ENCODE data around the gene CDH13. TPM values are rescaled to one million over a fixed set of nuclear protein-coding genes. Genes with fewer than 3 reads are reported as not detected.
A peak's percentile ranks its signal among the peaks of the same experiment; 100 is the strongest.

Gene CDH13
- total RNA-seq, 1 donor from 2014 or later: 46.4 TPM

DNA sequence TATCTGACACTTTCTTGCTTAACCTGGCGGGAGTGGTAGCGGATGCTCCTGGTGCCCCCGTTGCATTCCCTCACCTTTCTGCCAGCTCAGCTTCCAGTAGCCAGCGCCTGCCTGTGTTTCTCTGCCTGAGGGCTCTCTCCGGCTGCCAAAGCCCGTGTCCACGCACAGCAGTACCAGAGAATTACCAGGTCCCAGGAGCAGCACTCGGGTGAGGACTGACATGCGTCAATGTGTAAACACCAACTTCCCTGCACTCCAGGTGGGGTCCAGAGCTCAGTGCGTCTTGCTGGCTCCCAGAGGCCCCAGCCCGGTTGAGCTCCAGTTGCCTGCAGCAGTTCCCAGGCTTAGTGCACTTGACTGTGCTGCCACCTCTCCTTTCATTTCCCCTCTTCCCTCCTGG, 54.8 kb downstream of the CDH13 start:
- DNase-seq (ENCODE audit: extremely low spot score, unreplicated experiment): no peak
- no peaks in the 10 kb centered on the region for H3K4me1 Mint-ChIP-seq (ENCODE audit: unreplicated experiment)
- no peaks in the 10 kb centered on the region for H3K36me3 Mint-ChIP-seq
- no peak overlapping the region for H3K4me3 Mint-ChIP-seq
- no peak overlapping the region for H3K27ac Mint-ChIP-seq
- TF ChIP-seq, protein P1, sequence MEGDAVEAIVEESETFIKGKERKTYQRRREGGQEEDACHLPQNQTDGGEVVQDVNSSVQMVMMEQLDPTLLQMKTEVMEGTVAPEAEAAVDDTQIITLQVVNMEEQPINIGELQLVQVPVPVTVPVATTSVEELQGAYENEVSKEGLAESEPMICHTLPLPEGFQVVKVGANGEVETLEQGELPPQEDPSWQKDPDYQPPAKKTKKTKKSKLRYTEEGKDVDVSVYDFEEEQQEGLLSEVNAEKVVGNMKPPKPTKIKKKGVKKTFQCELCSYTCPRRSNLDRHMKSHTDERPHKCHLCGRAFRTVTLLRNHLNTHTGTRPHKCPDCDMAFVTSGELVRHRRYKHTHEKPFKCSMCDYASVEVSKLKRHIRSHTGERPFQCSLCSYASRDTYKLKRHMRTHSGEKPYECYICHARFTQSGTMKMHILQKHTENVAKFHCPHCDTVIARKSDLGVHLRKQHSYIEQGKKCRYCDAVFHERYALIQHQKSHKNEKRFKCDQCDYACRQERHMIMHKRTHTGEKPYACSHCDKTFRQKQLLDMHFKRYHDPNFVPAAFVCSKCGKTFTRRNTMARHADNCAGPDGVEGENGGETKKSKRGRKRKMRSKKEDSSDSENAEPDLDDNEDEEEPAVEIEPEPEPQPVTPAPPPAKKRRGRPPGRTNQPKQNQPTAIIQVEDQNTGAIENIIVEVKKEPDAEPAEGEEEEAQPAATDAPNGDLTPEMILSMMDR (conservative IDR thresholded peaks at IDR 0.05): no peak
- no peaks in the 10 kb centered on the region for H3K9me3 Mint-ChIP-seq
- H3K27me3 Mint-ChIP-seq: peaks cover 3% of the 10 kb centered on the region

DNA sequence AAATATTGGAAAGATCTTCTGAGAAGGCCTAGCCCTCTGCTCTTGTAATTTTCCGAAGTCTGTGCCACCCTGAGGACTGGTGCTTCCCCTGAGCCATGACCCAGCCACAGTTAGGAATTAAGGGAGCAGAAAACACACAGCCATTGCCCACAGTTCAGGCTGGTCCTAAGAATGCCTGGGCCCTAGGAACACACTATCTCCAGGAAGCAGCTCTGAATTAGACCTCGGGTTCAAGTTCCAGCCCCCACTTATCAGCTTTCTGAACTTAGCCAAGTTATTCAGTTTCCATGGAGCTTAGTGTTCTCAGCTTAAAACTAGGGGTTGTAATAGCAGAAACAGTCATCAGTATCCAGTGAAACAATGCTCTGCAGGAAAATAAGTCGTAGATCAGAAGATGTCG, 56.0 kb downstream of the CDH13 start:
- TF ChIP-seq, protein P1 (conservative IDR thresholded peaks at IDR 0.05): no peak
- H3K9me3 Mint-ChIP-seq: no peaks in the 10 kb centered on the region
- no peaks in the 10 kb centered on the region for H3K4me1 Mint-ChIP-seq (ENCODE audit: unreplicated experiment)
- no peaks in the 10 kb centered on the region for H3K36me3 Mint-ChIP-seq
- peaks cover 3% of the 10 kb centered on the region for H3K27me3 Mint-ChIP-seq
- no peak overlapping the region for H3K27ac Mint-ChIP-seq
- no peak overlapping the region for H3K4me3 Mint-ChIP-seq
- no peak for DNase-seq (ENCODE audit: extremely low spot score, unreplicated experiment)

DNA sequence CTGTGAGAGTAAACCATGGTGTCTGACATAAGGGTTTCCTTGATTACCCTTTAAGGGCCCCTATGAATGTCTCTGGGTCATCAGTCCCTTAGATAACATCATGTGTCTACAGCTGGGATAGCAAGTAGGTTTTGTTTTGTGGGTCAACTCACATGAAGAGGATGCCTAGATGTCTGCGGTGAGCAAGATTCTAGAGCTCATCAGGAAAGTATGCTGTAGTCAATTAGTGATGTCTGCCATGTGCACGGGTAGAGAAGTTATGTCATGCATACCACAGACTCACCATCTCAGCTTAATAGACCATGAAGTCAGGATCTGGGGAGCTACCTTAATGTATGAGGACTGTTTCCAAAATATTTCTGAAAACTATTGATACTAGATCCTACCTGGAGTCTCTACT, 57.5 kb downstream of the CDH13 start:
- H3K4me3 Mint-ChIP-seq: no peak overlapping the region
- no peak for DNase-seq (ENCODE audit: extremely low spot score, unreplicated experiment)
- H3K9me3 Mint-ChIP-seq: no peaks in the 10 kb centered on the region
- peaks cover 3% of the 10 kb centered on the region for H3K27me3 Mint-ChIP-seq
- TF ChIP-seq, protein P1 (conservative IDR thresholded peaks at IDR 0.05): no peak
- H3K36me3 Mint-ChIP-seq: no peaks in the 10 kb centered on the region
- no peak overlapping the region for H3K27ac Mint-ChIP-seq
- H3K4me1 Mint-ChIP-seq (ENCODE audit: unreplicated experiment): no peaks in the 10 kb centered on the region

DNA sequence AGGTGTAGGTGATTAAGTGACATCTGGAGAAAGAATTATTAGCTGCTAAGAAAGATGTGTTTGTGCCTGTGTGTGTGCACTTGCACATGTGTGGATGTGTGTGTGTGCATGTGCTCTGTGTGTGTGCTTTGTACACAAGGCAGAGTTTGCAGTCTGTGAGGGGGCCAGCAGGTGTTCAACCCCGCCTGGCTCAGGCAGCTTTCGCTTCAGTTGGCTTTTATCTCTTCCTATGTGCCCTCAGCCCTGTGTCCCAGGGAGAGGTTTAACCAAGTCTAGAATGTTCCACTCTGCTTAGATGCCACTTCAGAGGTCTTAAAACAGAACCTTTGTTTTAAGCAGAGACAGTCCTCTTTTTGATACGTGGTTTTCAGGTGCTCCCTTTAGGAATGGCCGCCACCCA, 58.8 kb downstream of the CDH13 start:
- H3K9me3 Mint-ChIP-seq: no peaks in the 10 kb centered on the region
- no peak for DNase-seq (ENCODE audit: extremely low spot score, unreplicated experiment)
- no peak overlapping the region for H3K4me3 Mint-ChIP-seq
- TF ChIP-seq, protein P1 (conservative IDR thresholded peaks at IDR 0.05): no peak
- no peaks in the 10 kb centered on the region for H3K36me3 Mint-ChIP-seq
- H3K27me3 Mint-ChIP-seq: no peaks in the 10 kb centered on the region
- no peaks in the 10 kb centered on the region for H3K4me1 Mint-ChIP-seq (ENCODE audit: unreplicated experiment)
- H3K27ac Mint-ChIP-seq: no peak overlapping the region

DNA sequence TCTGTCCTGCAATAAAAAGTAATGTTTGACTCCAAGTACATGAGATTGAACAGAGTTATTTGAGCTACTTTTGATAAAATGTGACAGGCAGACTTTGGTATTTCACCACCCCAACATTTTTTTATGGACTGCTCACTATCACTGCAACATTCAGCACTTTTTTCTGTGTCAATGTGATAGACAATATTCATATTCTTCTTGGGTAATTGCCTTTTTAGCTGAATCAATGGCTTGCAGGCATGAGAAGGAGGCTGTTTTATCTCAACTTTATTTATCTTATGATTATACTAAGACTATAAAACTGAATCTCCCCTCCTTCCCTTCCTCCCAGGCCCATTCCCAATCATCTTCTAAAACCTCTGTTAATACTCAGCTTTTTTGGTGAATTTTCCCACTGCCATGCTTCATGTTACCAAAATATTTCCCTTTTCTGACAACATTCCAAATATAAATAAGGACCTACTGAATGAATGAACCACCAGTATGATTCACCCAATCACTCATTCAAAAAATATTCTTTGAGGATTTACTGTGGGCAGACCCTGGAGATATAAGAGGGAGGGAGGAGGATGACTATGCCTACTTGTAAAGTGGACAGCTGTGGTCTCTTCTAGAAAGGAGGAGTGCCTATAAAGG, 67.6 kb downstream of the CDH13 start:
- H3K4me3 Mint-ChIP-seq: no peak overlapping the region
- peak overlapping the region; percentile 6 for H3K27ac Mint-ChIP-seq
- no peaks in the 10 kb centered on the region for H3K4me1 Mint-ChIP-seq (ENCODE audit: unreplicated experiment)
- DNase-seq (ENCODE audit: extremely low spot score, unreplicated experiment): no peak
- peaks cover 5% of the 10 kb centered on the region for H3K9me3 Mint-ChIP-seq
- H3K27me3 Mint-ChIP-seq: peaks cover 7% of the 10 kb centered on the region
- TF ChIP-seq, protein P1 (conservative IDR thresholded peaks at IDR 0.05): no peak
- no peaks in the 10 kb centered on the region for H3K36me3 Mint-ChIP-seq

DNA sequence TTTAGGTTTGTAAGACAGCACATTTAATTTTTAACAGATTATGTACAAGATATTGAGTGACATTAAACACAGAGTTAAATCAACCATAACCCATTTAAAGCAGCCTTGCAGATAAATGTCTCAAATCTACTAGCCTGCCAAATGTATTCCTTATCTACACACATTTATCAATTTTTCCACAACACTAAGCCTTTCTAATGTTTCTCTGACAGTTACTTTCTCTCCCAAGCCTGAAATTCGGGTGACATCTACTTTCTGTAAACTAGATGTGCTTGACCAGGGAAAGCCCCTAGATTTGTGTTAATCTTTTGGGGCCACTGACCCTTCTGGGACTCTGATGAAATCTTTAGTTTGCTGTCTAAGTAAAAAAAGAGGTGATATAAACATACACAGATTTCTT, 69.0 kb downstream of the CDH13 start:
- no peaks in the 10 kb centered on the region for H3K36me3 Mint-ChIP-seq
- DNase-seq (ENCODE audit: extremely low spot score, unreplicated experiment): no peak
- peaks cover 5% of the 10 kb centered on the region for H3K9me3 Mint-ChIP-seq
- TF ChIP-seq, protein P1 (conservative IDR thresholded peaks at IDR 0.05): no peak
- H3K27ac Mint-ChIP-seq: no peak overlapping the region
- no peaks in the 10 kb centered on the region for H3K4me1 Mint-ChIP-seq (ENCODE audit: unreplicated experiment)
- peaks cover 7% of the 10 kb centered on the region for H3K27me3 Mint-ChIP-seq
- no peak overlapping the region for H3K4me3 Mint-ChIP-seq
